ENCODE data around the gene PAK1.

PAK1 gene

DNA sequence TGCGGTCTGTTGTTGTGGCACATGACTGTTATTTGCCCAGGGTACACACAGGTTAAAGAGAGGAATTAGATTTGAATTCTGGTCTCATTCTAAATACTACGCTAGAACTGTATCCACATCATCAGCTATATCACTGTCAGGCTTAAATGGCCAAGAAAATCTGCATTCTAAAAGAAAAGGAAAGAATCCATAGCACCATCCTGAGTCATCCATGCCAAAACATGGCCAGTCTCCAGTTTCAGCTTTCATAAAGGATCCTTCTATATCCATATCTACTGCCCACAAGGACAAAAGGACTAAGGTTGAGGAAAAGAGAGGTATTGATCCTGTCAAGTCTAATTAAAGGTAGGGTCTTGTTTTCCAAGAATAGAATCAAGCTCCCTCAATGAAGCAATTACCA, 98.8 kb downstream of the PAK1 start:
- Histone ChIP-seq H3K4me1 (ENCODE audit: control insufficient read depth, insufficient read depth, low read depth, low read length) (no peaks in the 10 kb centered on the region), H2BK12ac (ENCODE audit: low read length in 2 of 2) (no peak overlapping the region), H4K91ac (ENCODE audit: low read length) (no peak overlapping the region), H3K4me3 (ENCODE audit: insufficient read depth in 1 of 2, low read depth in 1 of 2, low read length in 2 of 2) (no peak overlapping the region), H3K14ac (ENCODE audit: low read length in 2 of 2) (no peak overlapping the region), H2BK15ac (ENCODE audit: low read depth, poor library complexity, severe bottlenecking) (no peak overlapping the region), H3K23ac (ENCODE audit: low read length in 2 of 2) (no peak overlapping the region), H2BK5ac (ENCODE audit: low read depth, low read length, poor library complexity, severe bottlenecking) (no peak overlapping the region), H4K8ac (ENCODE audit: low read length) (no peak overlapping the region), H3K27me3 (ENCODE audit: control insufficient read depth in 1 of 2, insufficient read depth in 1 of 2, low read length in 2 of 2) (no peaks in the 10 kb centered on the region), H2BK120ac (ENCODE audit: low read depth, low read length) (no peak overlapping the region), H3K79me1 (replicated peaks; ENCODE audit: low read length, poor library complexity, severe bottlenecking) (peaks cover 2% of the 10 kb centered on the region), H2AK5ac (ENCODE audit: low read length, severe bottlenecking) (no peak overlapping the region), H3K4me2 (ENCODE audit: low read length, poor library complexity, severe bottlenecking) (no peak overlapping the region), H3K9ac (ENCODE audit: low read length) (no peak overlapping the region), H3K9me3 (ENCODE audit: control insufficient read depth, low read length) (no peaks in the 10 kb centered on the region), H3K27ac (ENCODE audit: low read length, poor library complexity, severe bottlenecking) (no peak overlapping the region), H3K18ac (ENCODE audit: low read depth in 1 of 2, low read length in 2 of 2) (no peak overlapping the region), H3K36me3 (ENCODE audit: control insufficient read depth in 1 of 2, insufficient read depth in 2 of 2, low read depth in 1 of 2, low read length in 2 of 2) (peaks cover 10 to 66% of the 10 kb centered on the region in 2 experiments), H3K4ac (ENCODE audit: low read depth in 1 of 2, low read length in 2 of 2) (no peak overlapping the region), H2AFZ (ENCODE audit: low read depth, low read length) (no peak overlapping the region)
- 90% methylated on average over 2 of the region's 2 CpGs for WGBS
- DNase-seq, result no peak

DNA sequence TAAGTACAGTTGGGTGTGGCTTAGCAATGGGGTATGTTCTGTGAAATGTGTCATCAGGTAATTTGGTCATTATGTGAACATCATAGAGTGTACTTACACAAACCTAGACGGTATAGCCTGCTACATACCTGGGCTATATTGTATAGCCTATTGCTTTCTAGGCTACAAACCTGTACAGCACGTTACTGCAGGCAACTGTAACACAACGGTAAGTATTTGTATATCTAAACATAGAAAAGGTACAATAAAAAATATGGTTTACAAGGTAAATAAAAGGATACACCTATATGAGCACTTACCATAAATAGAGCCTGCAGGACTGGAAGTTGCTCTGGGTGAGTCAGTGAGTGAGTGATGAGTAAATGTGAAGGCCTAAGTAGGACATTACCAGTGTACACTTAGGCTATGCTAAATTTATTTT, 99.3 kb downstream of the PAK1 start:
- WGBS, result 100% methylated on average over 1 of the region's 3 CpGs
- peak; percentile 8 for DNase-seq
- no peaks in the 10 kb centered on the region for H3K9me3 ChIP-seq (ENCODE audit: control insufficient read depth, low read length)
- H3K23ac ChIP-seq (ENCODE audit: low read length in 2 of 2), result no peak overlapping the region
- H4K8ac ChIP-seq (ENCODE audit: low read length), result no peak overlapping the region
- H3K4me2 ChIP-seq (ENCODE audit: low read length, poor library complexity, severe bottlenecking), result no peak overlapping the region
- peaks cover 10 to 63% of the 10 kb centered on the region in 2 experiments for H3K36me3 ChIP-seq (ENCODE audit: control insufficient read depth in 1 of 2, insufficient read depth in 2 of 2, low read depth in 1 of 2, low read length in 2 of 2)
- H3K4ac ChIP-seq (ENCODE audit: low read depth in 1 of 2, low read length in 2 of 2), result no peak overlapping the region
- no peak overlapping the region for H3K14ac ChIP-seq (ENCODE audit: low read length in 2 of 2)
- no peaks in the 10 kb centered on the region for H3K27me3 ChIP-seq (ENCODE audit: control insufficient read depth in 1 of 2, insufficient read depth in 1 of 2, low read length in 2 of 2)
- H3K79me1 ChIP-seq (replicated peaks; ENCODE audit: low read length, poor library complexity, severe bottlenecking), result peaks cover 2% of the 10 kb centered on the region
- H2BK5ac ChIP-seq (ENCODE audit: low read depth, low read length, poor library complexity, severe bottlenecking), result no peak overlapping the region
- no peak overlapping the region for H2BK15ac ChIP-seq (ENCODE audit: low read depth, poor library complexity, severe bottlenecking)
- no peaks in the 10 kb centered on the region for H3K4me1 ChIP-seq (ENCODE audit: control insufficient read depth, insufficient read depth, low read depth, low read length)
- H3K9ac ChIP-seq (ENCODE audit: low read length), result no peak overlapping the region
- H2AK5ac ChIP-seq (ENCODE audit: low read length, severe bottlenecking), result no peak overlapping the region
- no peak overlapping the region for H4K91ac ChIP-seq (ENCODE audit: low read length)
- no peak overlapping the region for H2BK12ac ChIP-seq (ENCODE audit: low read length in 2 of 2)
- H2BK120ac ChIP-seq (ENCODE audit: low read depth, low read length), result no peak overlapping the region
- H3K27ac ChIP-seq (ENCODE audit: low read length, poor library complexity, severe bottlenecking), result no peak overlapping the region
- H3K4me3 ChIP-seq (ENCODE audit: insufficient read depth in 1 of 2, low read depth in 1 of 2, low read length in 2 of 2), result no peak overlapping the region
- no peak overlapping the region for H2AFZ ChIP-seq (ENCODE audit: low read depth, low read length)
- no peak overlapping the region for H3K18ac ChIP-seq (ENCODE audit: low read depth in 1 of 2, low read length in 2 of 2)

- Histone ChIP-seq H3K9me3 (ENCODE audit: control insufficient read depth, low read length) (no peaks in the 10 kb centered on the region), H3K27me3 (ENCODE audit: control insufficient read depth in 1 of 2, insufficient read depth in 1 of 2, low read length in 2 of 2) (no peaks in the 10 kb centered on the region), H3K18ac (ENCODE audit: low read depth in 1 of 2, low read length in 2 of 2) (no peak overlapping the region), H2AK5ac (ENCODE audit: low read length, severe bottlenecking) (no peak overlapping the region), H4K8ac (ENCODE audit: low read length) (no peak overlapping the region), H2BK5ac (ENCODE audit: low read depth, low read length, poor library complexity, severe bottlenecking) (no peak overlapping the region), H3K4me3 (ENCODE audit: insufficient read depth in 1 of 2, low read depth in 1 of 2, low read length in 2 of 2) (no peak overlapping the region), H3K9ac (ENCODE audit: low read length) (no peak overlapping the region), H3K14ac (ENCODE audit: low read length in 2 of 2) (no peak overlapping the region), H2BK12ac (ENCODE audit: low read length in 2 of 2) (no peak overlapping the region), H3K4me2 (ENCODE audit: low read length, poor library complexity, severe bottlenecking) (no peak overlapping the region), H3K23ac (ENCODE audit: low read length in 2 of 2) (no peak overlapping the region), H3K4me1 (ENCODE audit: control insufficient read depth, insufficient read depth, low read depth, low read length) (no peaks in the 10 kb centered on the region), H3K79me1 (replicated peaks; ENCODE audit: low read length, poor library complexity, severe bottlenecking) (peaks cover 2% of the 10 kb centered on the region), H3K36me3 (ENCODE audit: control insufficient read depth in 1 of 2, insufficient read depth in 2 of 2, low read depth in 1 of 2, low read length in 2 of 2) (peaks cover 10 to 58% of the 10 kb centered on the region in 2 experiments), H2AFZ (ENCODE audit: low read depth, low read length) (no peak overlapping the region), H3K27ac (ENCODE audit: low read length, poor library complexity, severe bottlenecking) (no peak overlapping the region), H2BK120ac (ENCODE audit: low read depth, low read length) (no peak overlapping the region), H2BK15ac (ENCODE audit: low read depth, poor library complexity, severe bottlenecking) (no peak overlapping the region), H4K91ac (ENCODE audit: low read length) (no peak overlapping the region), H3K4ac (ENCODE audit: low read depth in 1 of 2, low read length in 2 of 2) (no peak overlapping the region)
- DNase-seq, result no peak
- no CpG with 5 or more reads among the region's 1 CpG for WGBS
Measured at GRCh38 chr11:77374108-77374507, 99.8 kb downstream of the PAK1 start.

DNA sequence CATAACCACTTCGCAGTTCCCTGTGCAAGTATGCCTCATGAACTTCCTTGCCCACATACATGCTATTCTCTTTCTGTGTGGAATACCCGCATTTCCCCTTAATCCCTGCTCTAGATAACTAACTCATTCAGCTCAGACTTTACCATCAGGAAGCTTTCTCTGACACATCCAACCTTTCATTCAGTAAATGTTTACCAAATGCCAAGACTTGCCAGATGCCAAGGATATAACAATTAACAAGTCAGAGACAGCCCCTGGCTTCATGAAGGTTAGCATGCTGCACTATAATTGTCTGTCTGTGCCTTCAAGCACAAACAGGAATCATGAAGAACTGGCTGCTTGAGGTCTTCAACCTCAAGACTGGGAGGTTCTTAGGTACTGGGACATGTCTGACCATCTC, 101.2 kb downstream of the PAK1 start:
- 97% methylated on average over 2 of the region's 2 CpGs for WGBS
- no peak overlapping the region for H3K4me3 ChIP-seq (ENCODE audit: insufficient read depth in 1 of 2, low read depth in 1 of 2, low read length in 2 of 2)
- H3K9ac ChIP-seq (ENCODE audit: low read length), result no peak overlapping the region
- H3K27ac ChIP-seq (ENCODE audit: low read length, poor library complexity, severe bottlenecking), result no peak overlapping the region
- no peak overlapping the region for H4K91ac ChIP-seq (ENCODE audit: low read length)
- H2BK5ac ChIP-seq (ENCODE audit: low read depth, low read length, poor library complexity, severe bottlenecking), result no peak overlapping the region
- no peaks in the 10 kb centered on the region for H3K4me1 ChIP-seq (ENCODE audit: control insufficient read depth, insufficient read depth, low read depth, low read length)
- no peak overlapping the region for H3K4me2 ChIP-seq (ENCODE audit: low read length, poor library complexity, severe bottlenecking)
- H3K27me3 ChIP-seq (ENCODE audit: control insufficient read depth in 1 of 2, insufficient read depth in 1 of 2, low read length in 2 of 2), result no peaks in the 10 kb centered on the region
- peak overlapping the region in 1 of 2 experiments; percentile 48 for H3K14ac ChIP-seq (ENCODE audit: low read length in 2 of 2)
- no peak overlapping the region for H4K8ac ChIP-seq (ENCODE audit: low read length)
- no peak overlapping the region for H3K18ac ChIP-seq (ENCODE audit: low read depth in 1 of 2, low read length in 2 of 2)
- no peak overlapping the region for H3K23ac ChIP-seq (ENCODE audit: low read length in 2 of 2)
- H3K79me1 ChIP-seq (replicated peaks; ENCODE audit: low read length, poor library complexity, severe bottlenecking), result peaks cover 2% of the 10 kb centered on the region
- no peak overlapping the region for H2BK15ac ChIP-seq (ENCODE audit: low read depth, poor library complexity, severe bottlenecking)
- H3K9me3 ChIP-seq (ENCODE audit: control insufficient read depth, low read length), result no peaks in the 10 kb centered on the region
- DNase-seq, result no peak
- H2BK12ac ChIP-seq (ENCODE audit: low read length in 2 of 2), result no peak overlapping the region
- no peak overlapping the region for H2AFZ ChIP-seq (ENCODE audit: low read depth, low read length)
- peaks cover 4 to 51% of the 10 kb centered on the region in 2 experiments for H3K36me3 ChIP-seq (ENCODE audit: control insufficient read depth in 1 of 2, insufficient read depth in 2 of 2, low read depth in 1 of 2, low read length in 2 of 2)
- H2BK120ac ChIP-seq (ENCODE audit: low read depth, low read length), result no peak overlapping the region
- no peak overlapping the region for H3K4ac ChIP-seq (ENCODE audit: low read depth in 1 of 2, low read length in 2 of 2)
- H2AK5ac ChIP-seq (ENCODE audit: low read length, severe bottlenecking), result no peak overlapping the region
